KMS-11 (cell line): Measurements from ENCODE around the gene G6PC3.

Experiments used
- H2AFZ ChIP-seq: fragments of 200-600 bp; sonication (generic); 2 replicates; pipeline ENCODE4 v1.6.1; 2016; ENCODE audit warnings: antibody characterized with exemption, mixed run types, low read depth
- H3K27ac ChIP-seq: fragments of 200-600 bp; sonication (generic); 2 replicates; pipeline ENCODE4 v1.6.1; 2016; ENCODE audit warnings: mild to moderate bottlenecking, mixed run types
- H3K27me3 ChIP-seq: fragments of 200-600 bp; sonication (generic); 2 replicates; pipeline ENCODE4 v1.6.1; 2017; ENCODE audit warnings: mild to moderate bottlenecking, low read depth, mixed run types, moderate library complexity; ENCODE audit not compliant: insufficient read depth
- H3K36me3 ChIP-seq: fragments of 200-600 bp; sonication (generic); 2 replicates; pipeline ENCODE4 v1.6.1; 2017; ENCODE audit warnings: mild to moderate bottlenecking, mixed run types; ENCODE audit not compliant: insufficient read depth
- H3K4me1 ChIP-seq: fragments of 200-600 bp; sonication (generic); 2 replicates; pipeline ENCODE4 v1.6.1; 2016; ENCODE audit warnings: mild to moderate bottlenecking, low read depth, mixed run types; ENCODE audit not compliant: poor library complexity, severe bottlenecking
- H3K4me2 ChIP-seq: fragments of 200-600 bp; sonication (generic); 2 replicates; pipeline ENCODE4 v1.7.0; 2016; ENCODE audit warnings: mild to moderate bottlenecking, mixed run types
- H3K4me3 ChIP-seq: fragments of 200-600 bp; sonication (generic); IDR thresholded peaks from 2 replicates; pipeline ENCODE4 v1.6.1; 2017; ENCODE audit warnings: low read depth, low read length, mixed read lengths; ENCODE audit not compliant: insufficient read depth
- H3K79me2 ChIP-seq: fragments of 200-600 bp; sonication (generic); 2 replicates; pipeline ENCODE4 v1.6.1; 2016; ENCODE audit warnings: low read depth, mixed run types; ENCODE audit not compliant: insufficient read depth
- H3K9ac ChIP-seq: fragments of 200-600 bp; sonication (generic); 2 replicates; pipeline ENCODE4 v1.6.1; 2016; ENCODE audit warnings: mild to moderate bottlenecking, mixed run types
- H4K20me1 ChIP-seq: fragments of 200-600 bp; sonication (generic); 2 replicates; pipeline ENCODE4 v1.6.1; 2016; ENCODE audit warnings: mild to moderate bottlenecking, mixed run types; ENCODE audit not compliant: insufficient read depth
- TF ChIP-seq, protein P1 (sequence below): fragments of 200-600 bp; sonication (generic); conservative IDR thresholded peaks from 2 replicates; pipeline ENCODE4 v1.6.1; 2017; ENCODE audit warnings: low read depth, mild to moderate bottlenecking, antibody characterized with exemption, low read length, moderate library complexity, mixed read lengths

Gene G6PC3

DNA sequence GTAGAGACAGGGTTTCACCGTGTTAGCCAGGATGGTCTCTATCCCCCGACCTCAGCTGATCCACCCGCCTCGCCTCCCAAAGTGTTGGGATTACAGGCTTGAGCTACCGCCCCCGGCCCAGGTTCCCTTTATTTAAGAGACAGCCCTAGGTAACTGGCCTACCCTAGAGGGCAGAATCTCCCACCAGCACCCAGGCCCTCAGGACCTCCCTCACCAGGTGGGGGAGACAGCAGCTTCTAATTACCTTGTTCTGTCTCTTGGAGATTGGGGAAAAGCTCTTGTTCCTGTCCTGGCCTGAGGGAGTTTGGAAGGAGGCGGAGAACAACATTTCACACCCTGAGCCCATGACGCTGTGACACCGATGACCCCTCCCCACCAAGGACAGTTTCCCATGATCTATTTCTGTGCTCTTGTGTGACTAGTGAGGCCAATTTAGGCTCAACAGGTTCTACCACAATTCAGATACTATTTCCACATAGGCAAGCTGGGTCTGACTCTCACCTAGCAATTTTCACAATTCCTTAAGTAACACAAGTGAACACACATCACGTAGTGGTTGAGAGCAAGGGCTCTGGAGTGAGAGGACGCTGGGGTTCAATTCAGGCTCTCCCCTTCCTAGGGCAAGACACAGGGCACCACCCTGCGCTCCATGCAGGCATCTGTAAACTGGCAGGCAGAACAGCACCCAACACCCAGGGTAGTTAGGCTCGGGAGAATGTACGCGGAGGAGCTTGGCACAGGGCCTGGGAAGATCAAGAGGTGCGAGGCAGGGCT lies 32.5 kb downstream of the G6PC3 start:
- H3K9ac ChIP-seq, result no peak overlapping the region
- no peaks in the 10 kb centered on the region for H3K27me3 ChIP-seq
- no peak overlapping the region for H3K4me2 ChIP-seq
- peaks cover 31% of the 10 kb centered on the region for H3K4me1 ChIP-seq
- no peak overlapping the region for H3K4me3 ChIP-seq
- no peaks in the 10 kb centered on the region for H4K20me1 ChIP-seq
- H3K79me2 ChIP-seq, result peaks cover 41% of the 10 kb centered on the region; the same call in 1 of the 2 replicates
- H3K36me3 ChIP-seq, result no peaks in the 10 kb centered on the region
- no peak overlapping the region for H2AFZ ChIP-seq
- H3K27ac ChIP-seq, result no peak overlapping the region
- TF ChIP-seq, protein P1, sequence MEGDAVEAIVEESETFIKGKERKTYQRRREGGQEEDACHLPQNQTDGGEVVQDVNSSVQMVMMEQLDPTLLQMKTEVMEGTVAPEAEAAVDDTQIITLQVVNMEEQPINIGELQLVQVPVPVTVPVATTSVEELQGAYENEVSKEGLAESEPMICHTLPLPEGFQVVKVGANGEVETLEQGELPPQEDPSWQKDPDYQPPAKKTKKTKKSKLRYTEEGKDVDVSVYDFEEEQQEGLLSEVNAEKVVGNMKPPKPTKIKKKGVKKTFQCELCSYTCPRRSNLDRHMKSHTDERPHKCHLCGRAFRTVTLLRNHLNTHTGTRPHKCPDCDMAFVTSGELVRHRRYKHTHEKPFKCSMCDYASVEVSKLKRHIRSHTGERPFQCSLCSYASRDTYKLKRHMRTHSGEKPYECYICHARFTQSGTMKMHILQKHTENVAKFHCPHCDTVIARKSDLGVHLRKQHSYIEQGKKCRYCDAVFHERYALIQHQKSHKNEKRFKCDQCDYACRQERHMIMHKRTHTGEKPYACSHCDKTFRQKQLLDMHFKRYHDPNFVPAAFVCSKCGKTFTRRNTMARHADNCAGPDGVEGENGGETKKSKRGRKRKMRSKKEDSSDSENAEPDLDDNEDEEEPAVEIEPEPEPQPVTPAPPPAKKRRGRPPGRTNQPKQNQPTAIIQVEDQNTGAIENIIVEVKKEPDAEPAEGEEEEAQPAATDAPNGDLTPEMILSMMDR, result no peak

GRCh38 chr17:44105483-44105882 lies 34.9 kb downstream of the G6PC3 start:
- TF ChIP-seq, protein P1, result no peak
- no peak overlapping the region for H3K4me3 ChIP-seq
- no peak overlapping the region for H3K4me2 ChIP-seq
- peaks cover 57% of the 10 kb centered on the region; the same call in 1 of the 2 replicates for H3K79me2 ChIP-seq
- H3K9ac ChIP-seq, result no peak overlapping the region
- peaks cover 36% of the 10 kb centered on the region for H3K4me1 ChIP-seq
- H3K36me3 ChIP-seq, result no peaks in the 10 kb centered on the region
- H3K27ac ChIP-seq, result no peak overlapping the region
- no peaks in the 10 kb centered on the region for H4K20me1 ChIP-seq
- no peak overlapping the region for H2AFZ ChIP-seq
- no peaks in the 10 kb centered on the region for H3K27me3 ChIP-seq

GRCh38 chr17:44105941-44106340 lies 35.4 kb downstream of the G6PC3 start:
- H3K27me3 ChIP-seq, result no peaks in the 10 kb centered on the region
- H2AFZ ChIP-seq, result no peak overlapping the region
- TF ChIP-seq, protein P1, result no peak
- H3K4me1 ChIP-seq, result peaks cover 36% of the 10 kb centered on the region
- no peak overlapping the region for H3K9ac ChIP-seq
- H3K27ac ChIP-seq, result no peak overlapping the region
- no peaks in the 10 kb centered on the region for H4K20me1 ChIP-seq
- H3K4me2 ChIP-seq, result no peak overlapping the region
- H3K4me3 ChIP-seq, result no peak overlapping the region
- H3K79me2 ChIP-seq, result peaks cover 62% of the 10 kb centered on the region; the same call in 1 of the 2 replicates
- H3K36me3 ChIP-seq, result no peaks in the 10 kb centered on the region

DNA sequence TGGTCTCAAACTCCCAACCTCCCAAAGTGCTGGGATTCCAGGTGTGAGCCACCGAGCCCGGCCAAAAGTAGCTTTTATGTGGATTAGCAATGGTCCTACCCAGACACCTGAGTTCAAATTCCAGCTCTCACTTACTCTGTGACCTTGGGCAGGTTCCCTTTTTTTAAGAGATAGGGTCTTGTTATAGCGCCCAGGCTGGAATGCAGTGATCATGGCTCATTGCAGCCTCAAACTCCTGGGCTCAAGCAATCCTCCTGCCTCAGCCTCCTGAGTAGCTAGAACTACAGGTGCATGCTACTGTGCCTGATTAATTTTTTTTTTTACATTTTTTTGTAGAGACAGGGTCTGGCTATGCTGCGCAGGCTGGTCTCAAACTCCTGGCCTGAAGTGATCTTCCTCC lies 36.3 kb downstream of the G6PC3 start:
- Histone ChIP-seq H2AFZ (no peak overlapping the region), H3K4me2 (no peak overlapping the region), H3K36me3 (no peaks in the 10 kb centered on the region), H3K4me1 (peaks cover 38% of the 10 kb centered on the region), H3K27ac (no peak overlapping the region), H3K27me3 (no peaks in the 10 kb centered on the region), H4K20me1 (no peaks in the 10 kb centered on the region), H3K9ac (no peak overlapping the region), H3K4me3 (no peak overlapping the region), H3K79me2 (peaks cover 64% of the 10 kb centered on the region; the same call in 1 of the 2 replicates)
- TF ChIP-seq, protein P1, result no peak
